Measurements from ENCODE around the gene CTDSPL. TPM values are rescaled to one million over a fixed set of nuclear protein-coding genes. Genes with fewer than 3 reads are reported as not detected.

Gene CTDSPL
- total and polyA plus RNA-seq, 7 donors = 19.1 to 69.1 (median 46.3) TPM

- no peak overlapping the region for H3K4me3 ChIP-seq
- peaks cover 0 to 17% (median 0%) of the 10 kb centered on the region in 4 donors for H3K36me3 ChIP-seq
- no peaks in the 10 kb centered on the region for H3K27me3 ChIP-seq
- DNase-seq = no peak
- no peak overlapping the region for H3K27ac ChIP-seq
- TF ChIP-seq CTCF (IDR thresholded peaks at IDR 0.05) (no peak), EP300 (IDR thresholded peaks at IDR 0.05) (no peak), POLR2AphosphoS5 (IDR thresholded peaks at IDR 0.05) (no peak), POLR2A (IDR thresholded peaks at IDR 0.05) (no peak)
- WGBS, 2 donors = 69 to 84% methylated on average over 4 of the region's 4 CpGs
- no peaks in the 10 kb centered on the region for H3K4me1 ChIP-seq
- intact Hi-C loops (cut with DNase I) = no loop called here
- no peaks in the 10 kb centered on the region for H3K9me3 ChIP-seq
Measured at GRCh38 chr3:37847689-37848088, 14.0 kb upstream of the CTDSPL start.

GRCh38 chr3:37849146-37849923 is 12.3 kb upstream of the CTDSPL start:
- TF ChIP-seq POLR2A (IDR thresholded peaks at IDR 0.05) (no peak), EP300 (IDR thresholded peaks at IDR 0.05) (no peak)
- intact Hi-C loops (cut with DNase I) = no loop called here
- DNase-seq = no peak
- no peaks in the 10 kb centered on the region for H3K9me3 ChIP-seq
- H3K4me1 ChIP-seq = no peaks in the 10 kb centered on the region
- no peak overlapping the region for H3K27ac ChIP-seq
- no peak overlapping the region for H3K4me3 ChIP-seq
- 94 to 96% methylated on average over 11 of the region's 11 CpGs for WGBS, 2 donors
- no peaks in the 10 kb centered on the region for H3K27me3 ChIP-seq
- H3K36me3 ChIP-seq = peaks cover 0 to 17% (median 0%) of the 10 kb centered on the region in 4 donors

- intact Hi-C loops (cut with DNase I) = no loop called here
- DNase-seq = no peak
- Histone ChIP-seq H3K4me1 (peaks cover 0 to 15% (median 7%) of the 10 kb centered on the region in 4 donors), H3K27me3 (no peaks in the 10 kb centered on the region), H3K4me3 (no peak overlapping the region), H3K9me3 (no peaks in the 10 kb centered on the region), H3K27ac (no peak overlapping the region), H3K36me3 (peaks cover 0 to 17% (median 0%) of the 10 kb centered on the region in 4 donors)
- WGBS, 2 donors = 93 to 99% methylated on average over 1 of the region's 1 CpG
- TF ChIP-seq EP300 (IDR thresholded peaks at IDR 0.05) (no peak), CTCF (IDR thresholded peaks at IDR 0.05) (no peak), POLR2AphosphoS5 (IDR thresholded peaks at IDR 0.05) (no peak)
Measured at GRCh38 chr3:37852097-37852496, 9.6 kb upstream of the CTDSPL start.

- Histone ChIP-seq H3K27me3 (no peaks in the 10 kb centered on the region), H3K27ac (no peak overlapping the region), H3K9me3 (no peaks in the 10 kb centered on the region), H3K36me3 (peaks cover 0 to 17% (median 0%) of the 10 kb centered on the region in 4 donors), H3K4me3 (no peak overlapping the region), H3K4me1 (peaks cover 0 to 17% (median 7%) of the 10 kb centered on the region in 4 donors)
- 98 to 100% methylated on average over 1 of the region's 1 CpG for WGBS, 2 donors
- DNase-seq = no peak
- intact Hi-C loops (cut with DNase I) = no loop called here
- TF ChIP-seq POLR2A (IDR thresholded peaks at IDR 0.05) (no peak), CTCF (IDR thresholded peaks at IDR 0.05) (no peak), POLR2AphosphoS5 (IDR thresholded peaks at IDR 0.05) (no peak), EP300 (IDR thresholded peaks at IDR 0.05) (no peak)
Measured at GRCh38 chr3:37852771-37853170, 8.9 kb upstream of the CTDSPL start.

- Histone ChIP-seq H3K27ac (no peak overlapping the region), H3K36me3 (peaks cover 0 to 17% (median 0%) of the 10 kb centered on the region in 4 donors), H3K4me3 (no peak overlapping the region), H3K9me3 (no peaks in the 10 kb centered on the region), H3K4me1 (peaks cover 0 to 17% (median 7%) of the 10 kb centered on the region in 4 donors), H3K27me3 (no peaks in the 10 kb centered on the region)
- intact Hi-C loops (cut with DNase I) = loop anchor here (2.0 kb wide), 1 partner anchor 149 kb away; no protein-coding TSS in a partner anchor
- TF ChIP-seq POLR2AphosphoS5 (IDR thresholded peaks at IDR 0.05) = no peak
- TF ChIP-seq CTCF (IDR thresholded peaks at IDR 0.05) = no peak
- no peak for TF ChIP-seq POLR2A (IDR thresholded peaks at IDR 0.05)
- TF ChIP-seq EP300 (IDR thresholded peaks at IDR 0.05) = no peak
- 33 to 69% methylated on average over 11 of the region's 11 CpGs for WGBS, 2 donors
- no peak for DNase-seq
Measured at GRCh38 chr3:37853691-37854413, 7.8 kb upstream of the CTDSPL start.

Measured in sigmoid colon (tissue), 7 donors.